ENCODE measurements around the gene EVPLL.
"Not testable (repeated sequence)": the region's sequence is repeated elsewhere in the genome, so short reads cannot be mapped to it uniquely, and the experiment has no call there.

EVPLL gene

GRCh38 chr17:18379246-18380146, 1.9 kb downstream of the EVPLL start:
- no peak for DNase-seq

- DNase-seq: no peak
Measured at GRCh38 chr17:18380471-18381157, 3.0 kb downstream of the EVPLL start.

DNA sequence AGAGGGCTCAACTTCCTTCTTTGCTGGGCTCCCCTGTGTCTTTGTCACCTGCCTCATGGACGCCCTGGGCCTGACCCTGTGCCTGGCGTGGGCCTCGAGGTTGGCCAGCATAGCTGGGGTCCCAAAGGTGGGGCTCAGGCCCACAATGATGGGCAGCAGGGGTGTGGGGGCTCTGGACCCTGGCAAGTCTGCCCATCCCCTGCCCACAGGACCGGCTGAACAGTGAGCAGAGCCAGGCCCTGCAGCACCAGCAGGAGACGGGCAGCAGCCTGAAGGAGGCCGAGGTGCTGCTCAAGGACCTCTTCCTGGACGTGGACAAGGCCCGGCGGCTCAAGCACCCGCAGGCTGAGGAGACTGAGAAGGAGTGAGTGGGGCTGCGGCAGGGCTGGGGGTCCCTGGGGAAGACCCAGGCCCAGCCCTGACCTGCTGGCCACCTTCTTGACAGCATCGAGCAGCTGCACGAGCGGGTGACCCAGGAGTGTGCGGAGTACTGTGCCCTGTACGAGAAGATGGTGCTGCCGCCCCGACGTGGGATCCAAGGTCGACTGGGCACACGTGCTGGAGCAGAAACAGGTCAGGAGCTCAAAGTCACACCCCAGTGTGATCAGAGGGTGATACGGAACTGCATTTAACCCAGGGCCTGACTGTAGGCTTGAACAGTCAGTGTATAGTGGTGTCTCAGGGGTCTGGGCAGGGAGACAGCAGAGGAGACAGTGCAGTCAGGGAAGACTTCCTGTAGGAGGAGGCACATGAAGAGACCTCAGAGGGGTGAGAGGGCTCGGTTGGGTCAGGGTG, 3.8 kb downstream of the EVPLL start:
- no peak for DNase-seq

GRCh38 chr17:18381953-18382245, 4.3 kb downstream of the EVPLL start:
- DNase-seq: no peak

DNA sequence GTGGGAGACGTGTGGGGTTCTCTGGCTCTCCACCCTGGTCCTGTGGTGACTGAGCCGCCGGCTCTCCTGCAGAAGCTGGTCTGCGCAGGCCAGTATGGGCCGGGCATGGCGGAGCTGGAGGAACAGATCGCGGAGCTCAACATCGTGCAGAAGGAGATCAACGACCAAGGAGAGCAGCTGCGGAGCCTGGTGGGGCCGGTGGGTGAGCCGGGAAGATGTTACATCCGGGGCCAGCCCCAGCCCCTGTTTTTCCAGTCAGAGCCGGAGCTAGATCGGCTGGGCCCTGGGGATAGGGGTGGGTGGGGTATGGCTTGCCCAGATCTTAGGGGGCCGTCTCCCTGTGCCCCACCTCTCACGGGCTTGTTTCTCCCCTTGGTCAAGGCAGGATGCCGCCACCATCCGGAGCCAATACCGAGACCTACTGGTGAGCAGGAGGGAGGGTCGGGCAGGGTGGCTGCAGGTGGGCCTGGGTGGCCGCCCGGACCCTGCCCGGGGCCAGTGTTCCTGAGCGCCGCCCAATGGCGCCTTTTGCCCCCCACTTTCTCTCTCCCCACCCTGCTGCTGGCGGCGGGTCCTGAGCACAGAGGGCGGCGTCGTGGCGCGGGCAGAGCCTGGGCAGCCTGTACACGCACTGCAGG, 5.0 kb downstream of the EVPLL start:
- DNase-seq: no peak

DNA sequence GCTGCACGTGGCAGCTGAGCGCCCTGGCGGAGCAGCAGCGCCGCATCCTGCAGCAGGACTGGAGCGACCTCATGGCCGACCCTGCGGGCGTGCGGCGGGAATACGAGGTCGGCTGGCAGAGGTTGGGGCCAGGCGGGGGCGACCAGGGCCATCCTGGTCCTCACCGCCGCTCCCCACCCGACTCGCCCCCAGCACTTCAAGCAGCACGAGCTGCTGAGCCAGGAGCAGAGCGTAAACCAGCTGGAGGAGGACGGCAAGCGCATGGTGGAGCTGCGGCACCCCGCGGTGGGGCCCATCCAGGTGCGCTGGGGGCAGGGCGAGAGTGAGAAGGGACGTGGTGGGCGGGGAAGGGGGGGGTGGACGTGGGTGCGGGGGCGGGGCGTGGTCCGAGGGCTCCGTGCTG, 5.5 kb downstream of the EVPLL start:
- not testable (repeated sequence) for DNase-seq

GRCh38 chr17:18384271-18384670, 6.7 kb downstream of the EVPLL start:
- not testable (repeated sequence) for DNase-seq

DNA sequence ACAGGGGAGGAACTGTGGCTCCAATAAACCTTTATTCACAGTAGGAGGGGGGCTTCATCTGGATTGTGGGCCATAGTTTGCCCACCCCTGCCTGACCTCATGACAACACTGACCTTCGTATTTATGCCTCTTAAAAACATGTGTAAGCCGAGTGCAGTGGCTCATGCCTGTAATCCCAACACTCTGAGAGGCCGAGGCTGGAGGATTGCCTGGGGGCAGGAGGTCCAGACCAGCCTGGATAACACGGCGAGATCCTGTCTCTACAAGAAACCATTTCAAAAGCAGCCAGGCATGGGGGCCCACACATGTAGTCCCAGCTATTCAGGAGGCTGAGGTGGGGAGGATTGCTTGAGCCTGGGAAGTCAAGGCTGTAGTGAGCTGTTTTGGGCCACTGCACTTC, 10.0 kb downstream of the EVPLL start:
- DNase-seq: not testable (repeated sequence)

DNA sequence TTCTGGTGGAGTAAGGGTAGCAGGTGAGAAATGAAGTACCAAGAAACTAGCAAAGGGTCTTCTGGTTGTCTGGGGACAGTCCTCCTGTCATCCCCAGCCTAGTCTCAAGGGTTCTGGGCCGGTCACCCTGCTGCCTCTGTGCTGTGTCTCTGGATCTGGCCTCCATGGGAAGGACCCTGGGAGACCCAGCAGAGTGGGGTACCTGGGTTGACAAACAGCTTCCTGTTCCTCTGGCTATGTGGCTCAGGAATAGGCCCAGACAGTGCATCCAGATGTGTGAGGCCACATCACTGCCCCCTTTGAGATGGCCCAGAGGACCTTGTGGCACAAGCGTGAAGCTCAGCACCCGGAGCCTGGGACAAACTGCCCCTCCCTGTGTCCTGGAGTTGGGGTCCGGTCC, 10.7 kb downstream of the EVPLL start:
- not testable (repeated sequence) for DNase-seq

- DNase-seq: not testable (repeated sequence)
Measured at GRCh38 chr17:18388728-18389127, 11.2 kb downstream of the EVPLL start.

GRCh38 chr17:18401872-18402590, 24.5 kb downstream of the EVPLL start:
- DNase-seq: not testable (repeated sequence)

DNA sequence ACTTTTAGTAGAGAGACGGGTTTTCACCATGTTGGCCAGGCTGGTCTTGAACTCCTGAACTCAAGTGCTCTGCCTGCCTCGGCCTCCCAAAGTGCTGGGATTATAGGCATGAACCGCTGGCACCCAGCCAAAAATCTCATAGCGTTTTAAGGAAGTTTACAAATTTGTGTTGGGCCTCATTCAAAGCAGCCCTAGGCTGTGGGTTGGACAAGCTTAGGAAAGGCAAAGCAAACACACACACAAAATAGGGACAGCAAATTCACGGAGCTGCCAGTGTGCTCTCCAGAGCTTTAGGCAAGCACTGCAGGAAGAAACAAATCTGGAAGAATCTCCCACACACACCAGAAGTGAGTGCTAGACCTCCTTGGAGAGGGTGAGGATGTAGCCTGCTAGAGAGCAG, 25.6 kb downstream of the EVPLL start:
- not testable (repeated sequence) for DNase-seq

- not testable (repeated sequence) for DNase-seq
Measured at GRCh38 chr17:18403604-18404003, 26.0 kb downstream of the EVPLL start.

DNA sequence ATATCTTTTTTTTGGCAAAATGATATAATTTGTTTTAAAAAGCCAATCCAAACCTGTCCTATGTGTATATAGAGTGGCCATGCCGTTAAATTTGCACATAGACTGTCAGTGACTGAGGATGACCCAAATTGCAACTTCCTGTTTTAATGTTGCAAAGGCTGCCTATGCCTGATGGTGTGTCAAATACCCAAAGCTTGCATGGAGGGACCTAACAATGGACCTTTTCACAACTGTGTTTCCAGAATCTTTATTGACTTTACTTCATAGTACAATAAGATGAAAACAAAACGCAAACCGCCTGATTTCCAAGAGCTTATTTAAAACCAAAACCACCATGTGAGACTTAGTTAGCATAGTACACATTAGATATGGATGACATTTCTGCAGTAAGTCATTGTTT, 31.3 kb downstream of the EVPLL start:
- DNase-seq: not testable (repeated sequence)

DNA sequence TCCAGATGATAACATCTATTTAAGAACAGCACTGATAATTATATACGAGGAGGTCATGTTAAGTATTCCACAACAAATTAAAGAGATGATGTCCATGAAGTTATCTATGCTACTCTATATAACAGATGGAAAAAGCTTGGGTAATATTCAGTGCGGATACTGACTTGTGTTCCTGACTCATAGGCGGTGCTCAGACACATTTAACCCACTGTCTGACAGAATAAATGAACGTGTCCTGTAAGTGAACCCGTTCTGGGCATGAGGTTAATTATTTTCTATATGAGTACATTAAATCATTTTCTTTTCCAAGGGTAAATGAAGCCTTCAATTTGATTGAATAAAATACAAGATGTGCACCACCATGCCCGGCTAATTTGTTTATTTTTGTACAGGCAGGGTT, 31.7 kb downstream of the EVPLL start:
- DNase-seq: not testable (repeated sequence)

- not testable (repeated sequence) for DNase-seq
Measured at GRCh38 chr17:18410736-18411135, 33.2 kb downstream of the EVPLL start.

DNA sequence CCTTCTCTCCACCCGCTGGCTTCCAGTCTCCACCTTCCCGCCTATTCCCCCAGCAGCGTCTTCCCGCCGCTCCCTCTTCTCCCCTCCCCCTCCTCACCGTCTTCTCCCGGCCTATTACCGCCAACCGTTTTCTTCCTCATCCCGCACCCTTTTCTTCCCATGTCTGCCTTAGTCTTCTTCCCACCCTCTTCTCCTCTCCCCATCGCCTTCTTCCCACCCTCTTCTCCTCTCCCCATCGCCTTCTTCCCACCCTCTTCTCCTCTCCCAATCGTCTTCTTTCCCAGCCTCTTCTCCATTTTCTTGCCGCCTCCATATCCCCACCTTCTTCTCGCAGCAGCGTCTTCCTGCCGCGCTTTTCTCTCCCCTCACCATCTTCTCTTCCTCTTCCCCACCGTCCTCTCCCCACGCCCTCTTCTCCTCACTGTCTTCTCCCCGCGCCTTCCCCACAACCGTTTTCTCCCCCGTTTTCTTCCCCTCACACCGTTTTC, 33.8 kb downstream of the EVPLL start:
- not testable (repeated sequence) for DNase-seq

GRCh38 chr17:18412001-18412538, 34.5 kb downstream of the EVPLL start:
- not testable (repeated sequence) for DNase-seq

DNA sequence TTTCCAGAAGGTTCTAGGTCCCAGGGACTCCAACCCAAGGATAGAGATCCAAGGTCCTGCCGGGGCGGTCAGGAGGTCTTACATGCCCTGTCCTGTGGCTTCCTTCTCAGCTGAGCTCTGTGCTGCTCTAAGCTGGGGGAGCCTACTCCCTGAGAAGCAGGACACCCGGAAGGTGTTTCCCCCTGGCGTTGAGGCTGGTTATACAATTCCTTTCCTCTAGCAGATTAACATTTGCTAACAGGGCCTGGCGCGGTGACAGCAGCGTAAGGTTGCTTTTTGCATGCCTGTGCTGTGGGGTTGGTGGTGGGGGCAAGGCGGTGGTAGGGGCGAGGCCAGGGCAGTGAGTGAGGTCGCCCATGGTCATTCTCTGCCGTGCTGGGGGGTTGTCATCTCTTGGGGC, 43.9 kb downstream of the EVPLL start:
- DNase-seq: not testable (repeated sequence)

- not testable (repeated sequence) for DNase-seq
Measured at GRCh38 chr17:18422464-18422863, 44.9 kb downstream of the EVPLL start.

DNA sequence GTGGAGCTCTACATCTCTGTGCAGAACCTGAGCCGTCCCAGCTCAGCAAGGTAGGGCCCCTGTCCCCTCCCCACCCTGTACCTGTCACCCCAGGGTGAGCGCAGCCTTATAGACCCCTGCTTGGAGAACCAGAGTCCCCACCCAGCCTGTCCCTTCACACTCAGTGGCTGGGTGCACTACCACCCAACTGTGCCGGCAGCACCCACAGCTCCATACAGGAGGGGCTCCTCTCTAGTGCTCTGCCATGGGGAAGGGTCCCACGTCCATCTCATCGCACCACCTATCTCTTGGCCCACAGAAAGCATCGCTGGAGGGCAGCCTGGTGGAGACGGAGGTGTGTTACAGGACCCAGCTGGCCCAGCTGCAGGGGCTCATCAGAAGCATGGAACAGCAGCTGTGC, 45.4 kb downstream of the EVPLL start:
- not testable (repeated sequence) for DNase-seq

- DNase-seq: not testable (repeated sequence)
Measured at GRCh38 chr17:18425593-18425992, 48.0 kb downstream of the EVPLL start.

Data from amniotic stem cell (primary cell).